DND-41 (cell line): ENCODE data around the gene PRMT2.
"Not testable (repeated sequence)": the region's sequence is repeated elsewhere in the genome, so short reads cannot be mapped to it uniquely, and the experiment has no call there.

Experiments used
- EZH2 ChIP-seq: IDR thresholded peaks from 3 replicates; pipeline ENCODE4 v1.6.1; 2012; ENCODE audit warnings: borderline replicate concordance, low read depth, mild to moderate bottlenecking, moderate library complexity, low read length, inconsistent platforms; ENCODE audit not compliant: severe bottlenecking
- TF ChIP-seq, protein P1 (sequence below): IDR thresholded peaks from 2 replicates; pipeline ENCODE4 v1.5.1; 2012; ENCODE audit warnings: borderline replicate concordance, low read length, moderate library complexity, mild to moderate bottlenecking; ENCODE audit not compliant: poor library complexity, severe bottlenecking; ENCODE audit errors: extremely low read depth

DNA sequence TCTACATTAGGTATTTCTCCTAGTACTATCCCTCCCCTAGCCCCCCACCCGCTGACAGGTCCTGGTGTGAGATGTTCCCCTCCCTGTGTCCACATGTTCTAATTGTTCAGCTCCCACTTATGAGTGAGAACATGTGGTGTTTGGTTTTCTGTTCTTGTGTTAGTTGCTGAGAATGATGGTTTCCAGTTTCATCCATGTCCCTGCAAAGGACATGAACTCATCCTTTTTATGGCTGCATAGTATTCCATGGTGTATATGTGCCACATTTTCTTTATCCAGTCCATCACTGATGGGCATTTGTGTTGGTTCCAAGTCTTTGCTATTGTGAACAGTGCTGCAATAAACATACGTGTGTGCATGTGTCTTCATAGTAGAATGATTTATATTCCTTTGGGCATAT lies 4.6 kb upstream of the PRMT2 start:
- TF ChIP-seq, protein P1, sequence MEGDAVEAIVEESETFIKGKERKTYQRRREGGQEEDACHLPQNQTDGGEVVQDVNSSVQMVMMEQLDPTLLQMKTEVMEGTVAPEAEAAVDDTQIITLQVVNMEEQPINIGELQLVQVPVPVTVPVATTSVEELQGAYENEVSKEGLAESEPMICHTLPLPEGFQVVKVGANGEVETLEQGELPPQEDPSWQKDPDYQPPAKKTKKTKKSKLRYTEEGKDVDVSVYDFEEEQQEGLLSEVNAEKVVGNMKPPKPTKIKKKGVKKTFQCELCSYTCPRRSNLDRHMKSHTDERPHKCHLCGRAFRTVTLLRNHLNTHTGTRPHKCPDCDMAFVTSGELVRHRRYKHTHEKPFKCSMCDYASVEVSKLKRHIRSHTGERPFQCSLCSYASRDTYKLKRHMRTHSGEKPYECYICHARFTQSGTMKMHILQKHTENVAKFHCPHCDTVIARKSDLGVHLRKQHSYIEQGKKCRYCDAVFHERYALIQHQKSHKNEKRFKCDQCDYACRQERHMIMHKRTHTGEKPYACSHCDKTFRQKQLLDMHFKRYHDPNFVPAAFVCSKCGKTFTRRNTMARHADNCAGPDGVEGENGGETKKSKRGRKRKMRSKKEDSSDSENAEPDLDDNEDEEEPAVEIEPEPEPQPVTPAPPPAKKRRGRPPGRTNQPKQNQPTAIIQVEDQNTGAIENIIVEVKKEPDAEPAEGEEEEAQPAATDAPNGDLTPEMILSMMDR, result not testable (repeated sequence)
- TF ChIP-seq EZH2, result not testable (repeated sequence)
